Measurements from ENCODE around the gene GRID1.

Gene GRID1

DNA sequence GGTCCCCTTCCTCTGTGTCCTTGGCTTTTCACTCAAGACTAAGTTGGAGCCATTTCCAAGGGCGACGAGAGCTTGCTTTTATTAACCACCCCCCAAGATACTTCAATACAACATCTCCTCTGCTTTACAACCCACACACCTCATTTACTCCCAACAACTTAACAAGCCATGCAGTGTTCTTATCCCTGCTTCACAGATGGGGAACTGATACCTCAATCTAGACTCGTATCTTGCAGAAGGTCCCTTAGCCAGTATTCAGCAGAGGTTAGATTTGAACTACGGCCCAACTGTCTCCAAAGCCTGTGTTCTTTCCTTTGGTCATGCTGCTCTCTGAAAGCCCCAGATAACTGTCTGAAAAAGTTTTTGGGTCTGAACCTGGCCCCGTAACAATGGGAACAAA lies 444.8 kb downstream of the GRID1 start:
- DNase-seq (ENCODE audit: low read depth), result no peak
- TF ChIP-seq, protein P1, sequence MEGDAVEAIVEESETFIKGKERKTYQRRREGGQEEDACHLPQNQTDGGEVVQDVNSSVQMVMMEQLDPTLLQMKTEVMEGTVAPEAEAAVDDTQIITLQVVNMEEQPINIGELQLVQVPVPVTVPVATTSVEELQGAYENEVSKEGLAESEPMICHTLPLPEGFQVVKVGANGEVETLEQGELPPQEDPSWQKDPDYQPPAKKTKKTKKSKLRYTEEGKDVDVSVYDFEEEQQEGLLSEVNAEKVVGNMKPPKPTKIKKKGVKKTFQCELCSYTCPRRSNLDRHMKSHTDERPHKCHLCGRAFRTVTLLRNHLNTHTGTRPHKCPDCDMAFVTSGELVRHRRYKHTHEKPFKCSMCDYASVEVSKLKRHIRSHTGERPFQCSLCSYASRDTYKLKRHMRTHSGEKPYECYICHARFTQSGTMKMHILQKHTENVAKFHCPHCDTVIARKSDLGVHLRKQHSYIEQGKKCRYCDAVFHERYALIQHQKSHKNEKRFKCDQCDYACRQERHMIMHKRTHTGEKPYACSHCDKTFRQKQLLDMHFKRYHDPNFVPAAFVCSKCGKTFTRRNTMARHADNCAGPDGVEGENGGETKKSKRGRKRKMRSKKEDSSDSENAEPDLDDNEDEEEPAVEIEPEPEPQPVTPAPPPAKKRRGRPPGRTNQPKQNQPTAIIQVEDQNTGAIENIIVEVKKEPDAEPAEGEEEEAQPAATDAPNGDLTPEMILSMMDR (IDR thresholded peaks at IDR 0.05; ENCODE audit: insufficient read depth, low read depth, low read length, missing control alignments), result no peak
- H3K4me3 ChIP-seq (ENCODE audit: low read length), result no peak overlapping the region

DNA sequence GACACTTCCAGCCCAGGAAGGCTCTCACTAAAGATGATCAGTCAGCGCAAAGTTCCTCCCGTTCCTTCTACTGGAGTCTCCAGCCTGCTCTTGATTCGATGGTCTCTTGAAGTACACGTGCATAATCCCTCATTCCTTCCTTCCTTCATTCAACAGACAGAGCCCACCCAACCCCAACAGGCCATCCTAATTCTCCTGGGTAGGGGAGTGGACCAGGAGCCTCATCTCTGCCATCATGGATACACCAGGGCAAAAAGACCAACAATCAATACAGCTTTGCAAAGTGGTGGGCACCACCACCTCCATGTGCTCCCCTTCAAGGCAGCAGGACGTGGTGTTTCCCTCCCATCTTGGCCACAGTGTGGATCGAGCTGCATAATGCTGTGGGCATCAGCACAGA lies 446.3 kb downstream of the GRID1 start:
- no peak for DNase-seq (ENCODE audit: low read depth)
- TF ChIP-seq, protein P1 (IDR thresholded peaks at IDR 0.05; ENCODE audit: insufficient read depth, low read depth, low read length, missing control alignments), result no peak
- H3K4me3 ChIP-seq (ENCODE audit: low read length), result no peak overlapping the region

DNA sequence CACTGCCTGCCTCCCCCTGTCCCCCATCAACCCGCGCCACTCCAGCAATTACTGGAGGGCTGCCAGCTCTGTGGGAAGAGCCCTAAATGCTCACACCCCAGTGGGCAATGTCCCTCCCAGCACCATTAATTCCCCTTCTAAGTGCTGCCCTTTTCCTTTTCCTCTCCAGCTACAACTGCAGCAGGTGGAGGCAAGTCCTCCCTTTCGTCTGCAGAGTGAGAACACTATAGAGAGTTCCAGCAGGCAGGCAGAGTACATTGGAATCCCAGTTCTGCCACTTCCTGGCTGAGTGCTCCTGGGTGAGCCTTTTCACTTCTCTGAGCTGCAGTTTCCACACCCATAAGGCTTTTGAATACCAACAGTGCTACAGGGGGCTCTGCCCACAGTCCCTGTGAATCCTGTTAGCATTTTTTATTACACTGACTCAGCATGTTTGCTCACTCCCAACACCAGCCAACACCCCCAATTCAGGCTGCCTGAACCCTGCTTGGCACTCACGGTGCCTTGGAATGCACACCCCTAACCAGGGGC lies 447.0 kb downstream of the GRID1 start:
- TF ChIP-seq, protein P1 (IDR thresholded peaks at IDR 0.05; ENCODE audit: insufficient read depth, low read depth, low read length, missing control alignments), result no peak
- no peak overlapping the region for H3K4me3 ChIP-seq (ENCODE audit: low read length)
- no peak for DNase-seq (ENCODE audit: low read depth)

DNA sequence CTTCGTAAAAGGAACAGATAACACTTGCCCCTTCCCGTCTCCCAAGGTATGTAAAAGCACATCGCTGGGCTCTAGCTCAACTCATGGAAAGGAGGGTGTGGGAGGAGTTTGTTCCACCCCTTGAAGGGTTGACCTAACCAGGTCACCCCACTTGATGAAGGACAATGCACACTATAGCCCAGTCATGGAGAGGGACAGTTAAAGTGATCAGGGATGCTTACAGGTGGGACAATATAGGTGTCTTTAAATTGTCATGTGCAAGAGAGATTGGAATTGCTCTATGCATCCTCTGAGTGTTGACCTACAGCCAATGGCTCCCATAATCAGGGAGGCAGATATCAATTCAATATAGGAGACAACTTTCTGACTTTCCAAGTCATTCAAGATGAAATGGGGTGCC lies 448.2 kb downstream of the GRID1 start:
- no peak for DNase-seq (ENCODE audit: low read depth)
- no peak overlapping the region for H3K4me3 ChIP-seq (ENCODE audit: low read length)
- TF ChIP-seq, protein P1 (IDR thresholded peaks at IDR 0.05; ENCODE audit: insufficient read depth, low read depth, low read length, missing control alignments), result no peak

DNA sequence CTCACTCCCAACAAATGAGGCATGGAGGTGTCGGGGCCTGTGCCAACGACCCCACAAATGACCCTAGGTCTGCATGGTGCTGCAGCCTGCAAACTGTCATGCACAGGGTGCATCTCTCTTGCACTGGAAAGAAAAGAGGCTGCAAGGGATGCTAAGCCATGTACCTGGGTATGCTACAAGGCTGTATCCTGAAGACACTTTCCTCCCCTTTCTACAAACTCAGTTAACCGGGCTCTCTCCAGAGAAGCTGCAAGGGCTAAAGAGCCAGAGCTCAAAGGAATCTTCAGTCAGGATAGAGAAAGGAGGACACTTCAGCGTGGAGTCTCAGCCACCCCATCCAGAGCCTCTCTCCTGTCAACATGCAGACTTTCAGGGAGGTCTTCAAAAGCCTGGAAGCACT lies 449.0 kb downstream of the GRID1 start:
- no peak overlapping the region for H3K4me3 ChIP-seq (ENCODE audit: low read length)
- TF ChIP-seq, protein P1 (IDR thresholded peaks at IDR 0.05; ENCODE audit: insufficient read depth, low read depth, low read length, missing control alignments), result no peak
- no peak for DNase-seq (ENCODE audit: low read depth)

DNA sequence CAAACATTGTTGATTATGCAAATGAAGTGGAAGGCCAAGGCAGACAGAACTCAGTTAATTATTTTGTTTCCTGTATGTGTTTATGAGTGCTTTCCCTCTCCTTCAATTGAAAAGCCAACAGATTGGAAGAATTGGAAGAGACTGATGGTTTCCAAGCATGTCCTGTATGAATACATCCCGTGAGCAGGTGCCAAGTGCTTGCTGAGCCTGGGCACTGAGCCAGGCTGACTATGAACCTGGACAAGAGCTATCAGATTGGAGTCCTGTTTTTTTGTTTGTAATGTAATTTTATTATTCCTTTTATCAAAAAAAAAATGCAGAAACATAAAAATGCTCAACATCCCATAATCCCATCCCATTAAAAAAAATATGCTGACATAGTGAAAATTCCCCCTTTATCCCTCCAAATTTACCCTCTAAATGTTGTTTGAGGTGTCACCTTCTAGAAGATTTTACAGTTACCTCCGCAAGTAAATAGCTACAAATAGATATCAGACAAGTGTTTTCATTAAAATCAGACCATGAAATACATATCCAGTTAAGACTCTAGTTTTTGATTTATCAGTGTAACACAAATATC lies 449.5 kb downstream of the GRID1 start:
- no peak overlapping the region for H3K4me3 ChIP-seq (ENCODE audit: low read length)
- DNase-seq (ENCODE audit: low read depth), result peak; percentile 16
- TF ChIP-seq, protein P1 (IDR thresholded peaks at IDR 0.05; ENCODE audit: insufficient read depth, low read depth, low read length, missing control alignments), result no peak

DNA sequence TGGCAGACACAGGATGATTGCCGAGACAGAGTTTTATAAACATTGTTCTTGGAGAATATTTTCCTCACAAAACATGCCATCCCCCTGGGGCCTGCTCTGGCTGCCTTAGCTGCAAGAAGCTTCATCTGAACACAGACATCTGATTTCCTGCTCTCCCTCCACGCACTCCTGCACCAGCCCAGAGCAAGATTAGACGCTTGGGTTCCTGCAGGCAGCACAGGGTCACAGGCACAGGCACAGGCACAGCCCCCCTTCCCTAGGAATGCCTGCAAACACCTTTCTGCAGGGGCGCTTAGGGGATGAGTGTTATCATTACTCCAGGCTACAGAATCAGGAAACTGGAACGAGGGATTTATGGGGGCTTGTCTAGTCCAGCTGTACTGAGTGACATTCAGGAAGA lies 450.3 kb downstream of the GRID1 start:
- H3K4me3 ChIP-seq (ENCODE audit: low read length), result no peak overlapping the region
- TF ChIP-seq, protein P1 (IDR thresholded peaks at IDR 0.05; ENCODE audit: insufficient read depth, low read depth, low read length, missing control alignments), result no peak
- DNase-seq (ENCODE audit: low read depth), result no peak
